Measurements from ENCODE around the gene MYRF.
A peak's percentile ranks its signal among the peaks of the same experiment; 100 is the strongest.

MYRF gene

GRCh38 chr11:61810671-61811175, 58.3 kb downstream of the MYRF start:
- TF ChIP-seq ZFX (IDR thresholded peaks at IDR 0.05) (no peak), CTCF (conservative IDR thresholded peaks at IDR 0.05) (no peak)
- H3K27ac ChIP-seq, result no peak overlapping the region

- no peak overlapping the region for H3K27ac ChIP-seq
- TF ChIP-seq ZFX (IDR thresholded peaks at IDR 0.05), result no peak
- no peak for TF ChIP-seq CTCF (conservative IDR thresholded peaks at IDR 0.05)
Observed at GRCh38 chr11:61811831-61812230, 59.4 kb downstream of the MYRF start.

GRCh38 chr11:61812736-61813411, 60.4 kb downstream of the MYRF start:
- no peak for TF ChIP-seq CTCF (conservative IDR thresholded peaks at IDR 0.05)
- no peak for TF ChIP-seq ZFX (IDR thresholded peaks at IDR 0.05)
- H3K27ac ChIP-seq, result no peak overlapping the region

- TF ChIP-seq ZFX (IDR thresholded peaks at IDR 0.05), result no peak
- TF ChIP-seq CTCF (conservative IDR thresholded peaks at IDR 0.05), result no peak
- H3K27ac ChIP-seq, result peak overlapping the region; percentile 99
Observed at GRCh38 chr11:61814247-61814957, 62.0 kb downstream of the MYRF start.

- H3K27ac ChIP-seq, result peak overlapping the region; percentile 99
- TF ChIP-seq ZFX (IDR thresholded peaks at IDR 0.05) (no peak), CTCF (conservative IDR thresholded peaks at IDR 0.05) (no peak)
Observed at GRCh38 chr11:61814958-61815789, 62.7 kb downstream of the MYRF start.

- no peak for TF ChIP-seq CTCF (conservative IDR thresholded peaks at IDR 0.05)
- TF ChIP-seq ZFX (IDR thresholded peaks at IDR 0.05), result peak; percentile 51
- H3K27ac ChIP-seq, result peak overlapping the region; percentile 99
Observed at GRCh38 chr11:61815790-61816735, 63.6 kb downstream of the MYRF start.

Measured in C4-2B (cell line).